DOHH2 (cell line): ENCODE measurements around the gene DAO.
A peak's percentile ranks its signal among the peaks of the same experiment; 100 is the strongest.
"Not testable (repeated sequence)": the region's sequence is repeated elsewhere in the genome, so short reads cannot be mapped to it uniquely, and the experiment has no call there.

Experiments
- H3F3A ChIP-seq: fragments of 200-600 bp; sonication (generic), shearing (Covaris generic); 2 replicates; pipeline ENCODE4 v1.6.0; 2016; ENCODE audit warnings: antibody characterized with exemption, mild to moderate bottlenecking; ENCODE audit not compliant: control insufficient read depth, insufficient read depth
- H3K27ac ChIP-seq: fragments of 200-600 bp; sonication (generic); 2 replicates; pipeline ENCODE4 v1.5.1; 2014; ENCODE audit warnings: low read depth, mild to moderate bottlenecking, low read length, moderate library complexity
- H3K27me3 ChIP-seq: fragments of 200-600 bp; sonication (generic); 2 replicates; pipeline ENCODE4 v1.6.1; 2014; ENCODE audit warnings: mild to moderate bottlenecking, low read length, mixed read lengths; ENCODE audit not compliant: control insufficient read depth
- H3K36me3 ChIP-seq: fragments of 200-600 bp; sonication (generic); 2 replicates; pipeline ENCODE4 v1.6.1; 2014; ENCODE audit warnings: mild to moderate bottlenecking, low read length, moderate library complexity, mixed read lengths; ENCODE audit not compliant: control insufficient read depth
- H3K4me1 ChIP-seq: fragments of 200-600 bp; sonication (generic); 2 replicates; pipeline ENCODE4 v1.6.1; 2014; ENCODE audit warnings: mild to moderate bottlenecking, low read length, mixed read lengths; ENCODE audit not compliant: control insufficient read depth
- H3K4me2 ChIP-seq: fragments of 200-600 bp; sonication (generic); 2 replicates; pipeline ENCODE4 v1.6.0; 2014; ENCODE audit warnings: mild to moderate bottlenecking, low read length, moderate library complexity
- H3K4me3 ChIP-seq: fragments of 200-600 bp; sonication (generic); 2 replicates; pipeline ENCODE4 v1.5.1; 2014; ENCODE audit warnings: mild to moderate bottlenecking, low read length, mixed read lengths
- H3K79me2 ChIP-seq: fragments of 200-600 bp; sonication (generic); 2 replicates; pipeline ENCODE4 v1.6.1; 2014; ENCODE audit warnings: mild to moderate bottlenecking, low read length, mixed read lengths; ENCODE audit not compliant: control insufficient read depth
- H3K9me2 ChIP-seq: fragments of 200-600 bp; sonication (generic); replicated peaks from 2 replicates; pipeline ENCODE4 v1.6.1; 2014; ENCODE audit warnings: mild to moderate bottlenecking, low read length, mixed read lengths; ENCODE audit not compliant: control insufficient read depth
- H3K9me3 ChIP-seq: fragments of 200-600 bp; sonication (generic); 2 replicates; pipeline ENCODE4 v1.6.1; 2014; ENCODE audit warnings: antibody characterized with exemption, low read length, mixed read lengths; ENCODE audit not compliant: control insufficient read depth, insufficient read depth
- H4K20me1 ChIP-seq: fragments of 200-600 bp; sonication (generic); 2 replicates; pipeline ENCODE4 v1.6.0; 2014; ENCODE audit warnings: low read depth, mild to moderate bottlenecking, antibody characterized with exemption, low read length, moderate library complexity; ENCODE audit not compliant: control insufficient read depth, insufficient read depth
- CTCF ChIP-seq: fragments of 200-600 bp; sonication (generic); IDR thresholded peaks from one replicate; pipeline ENCODE4 v1.5.1; 2014; ENCODE audit warnings: antibody characterized with exemption, mild to moderate bottlenecking, low read depth, low read length; ENCODE audit not compliant: poor library complexity, severe bottlenecking
- EZH2phosphoT487 ChIP-seq: fragments of 200-600 bp; sonication (generic); IDR thresholded peaks from 2 replicates; pipeline ENCODE4 v1.6.1; 2017; ENCODE audit warnings: borderline replicate concordance, mild to moderate bottlenecking, antibody characterized with exemption, low read length, moderate library complexity, mixed read lengths

Gene DAO

GRCh38 chr12:108861878-108862587 lies 17.9 kb upstream of the DAO start:
- Histone ChIP-seq H3K79me2 (peaks cover 3% of the 10 kb centered on the region), H3K9me3 (no peaks in the 10 kb centered on the region), H3F3A (peaks cover 8% of the 10 kb centered on the region), H3K4me3 (peak overlapping the region; percentile 24; the same call in 1 of the 2 replicates), H3K4me1 (peaks cover 43% of the 10 kb centered on the region), H3K36me3 (no peaks in the 10 kb centered on the region), H4K20me1 (no peaks in the 10 kb centered on the region), H3K27me3 (0 out of 2 replicates have a peak, but pooled peaks cover 5% of the 10 kb centered on the region), H3K27ac (peak overlapping the region; percentile 12), H3K9me2 (no peaks in the 10 kb centered on the region), H3K4me2 (peak overlapping the region; percentile 56)
- TF ChIP-seq EZH2phosphoT487 (no peak), CTCF (no peak)

- peaks cover 8% of the 10 kb centered on the region for H3F3A ChIP-seq
- no peaks in the 10 kb centered on the region for H3K36me3 ChIP-seq
- TF ChIP-seq EZH2phosphoT487: no peak
- TF ChIP-seq CTCF: no peak
- no peaks in the 10 kb centered on the region for H3K9me2 ChIP-seq
- peak overlapping the region; percentile 56 for H3K4me2 ChIP-seq
- peaks cover 43% of the 10 kb centered on the region for H3K4me1 ChIP-seq
- H3K9me3 ChIP-seq: no peaks in the 10 kb centered on the region
- H3K27ac ChIP-seq: 0 out of 2 replicates have a peak overlapping the region, but pooled peaks have one; percentile 12
- no peaks in the 10 kb centered on the region for H4K20me1 ChIP-seq
- peaks cover 2% of the 10 kb centered on the region; the same call in 1 of the 2 replicates for H3K79me2 ChIP-seq
- H3K4me3 ChIP-seq: no peak overlapping the region; the same call in 1 of the 2 replicates
- 0 out of 2 replicates have a peak, but pooled peaks cover 5% of the 10 kb centered on the region for H3K27me3 ChIP-seq
Measured at GRCh38 chr12:108862588-108862959, 17.3 kb upstream of the DAO start.

- H3K4me1 ChIP-seq: peaks cover 24% of the 10 kb centered on the region
- H3K27me3 ChIP-seq: no peaks in the 10 kb centered on the region
- H3K27ac ChIP-seq: no peak overlapping the region
- H3F3A ChIP-seq: peaks cover 5% of the 10 kb centered on the region
- H3K79me2 ChIP-seq: no peaks in the 10 kb centered on the region
- H3K4me2 ChIP-seq: no peak overlapping the region
- H3K36me3 ChIP-seq: no peaks in the 10 kb centered on the region
- no peaks in the 10 kb centered on the region for H3K9me3 ChIP-seq
- TF ChIP-seq CTCF: no peak
- no peak for TF ChIP-seq EZH2phosphoT487
- no peaks in the 10 kb centered on the region for H4K20me1 ChIP-seq
- H3K4me3 ChIP-seq: no peak overlapping the region
- H3K9me2 ChIP-seq: no peaks in the 10 kb centered on the region
Measured at GRCh38 chr12:108865169-108865568, 14.7 kb upstream of the DAO start.

GRCh38 chr12:108866083-108866482 lies 13.8 kb upstream of the DAO start:
- H3K9me2 ChIP-seq, H3K4me2 ChIP-seq, H3K36me3 ChIP-seq, H3K27ac ChIP-seq, H3K9me3 ChIP-seq, H3F3A ChIP-seq, H3K27me3 ChIP-seq, H4K20me1 ChIP-seq, H3K79me2 ChIP-seq, H3K4me3 ChIP-seq: not testable (repeated sequence)
- peaks cover 16% of the 10 kb centered on the region for H3K4me1 ChIP-seq
